ENCODE data around the gene HSD17B12.

- TF ChIP-seq CTCF (IDR thresholded peaks at IDR 0.05), result no peak
- no peak for TF ChIP-seq POLR2A (IDR thresholded peaks at IDR 0.05)
- no peak for TF ChIP-seq EP300 (IDR thresholded peaks at IDR 0.05)
Measured at GRCh38 chr11:43872995-43873394, 192.5 kb downstream of the HSD17B12 start.

Measured in ovary (tissue), 3 donors.